ENCODE data around the gene MCF2L2. TPM values are rescaled to one million over a fixed set of nuclear protein-coding genes. Genes with fewer than 3 reads are reported as not detected.
A peak's percentile ranks its signal among the peaks of the same experiment; 100 is the strongest.

Gene MCF2L2
- total RNA-seq, 1 donor from 2014 or later = 0.62 TPM

DNA sequence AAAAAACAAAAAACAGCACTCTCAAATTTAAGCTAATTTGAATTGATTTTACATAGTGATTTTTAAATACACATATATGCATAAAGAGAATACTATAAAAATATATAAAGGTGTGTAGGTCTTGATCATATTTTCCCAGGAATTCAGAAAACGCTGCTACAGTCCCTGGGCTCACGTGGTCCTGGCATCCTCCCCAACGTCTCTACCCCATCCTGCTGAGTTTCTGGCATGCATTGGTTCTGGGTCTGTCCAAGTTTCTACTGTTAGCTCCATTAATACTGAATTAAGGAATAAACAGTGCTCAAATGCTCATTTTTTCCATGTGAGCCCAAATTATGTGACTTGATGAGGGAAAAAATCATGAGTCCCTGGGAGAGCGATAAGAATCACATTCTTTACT, 233.2 kb downstream of the MCF2L2 start:
- intact Hi-C loops (cut with DNase I) = no loop called here
- no peaks in the 10 kb centered on the region for H3K9me3 ChIP-seq

DNA sequence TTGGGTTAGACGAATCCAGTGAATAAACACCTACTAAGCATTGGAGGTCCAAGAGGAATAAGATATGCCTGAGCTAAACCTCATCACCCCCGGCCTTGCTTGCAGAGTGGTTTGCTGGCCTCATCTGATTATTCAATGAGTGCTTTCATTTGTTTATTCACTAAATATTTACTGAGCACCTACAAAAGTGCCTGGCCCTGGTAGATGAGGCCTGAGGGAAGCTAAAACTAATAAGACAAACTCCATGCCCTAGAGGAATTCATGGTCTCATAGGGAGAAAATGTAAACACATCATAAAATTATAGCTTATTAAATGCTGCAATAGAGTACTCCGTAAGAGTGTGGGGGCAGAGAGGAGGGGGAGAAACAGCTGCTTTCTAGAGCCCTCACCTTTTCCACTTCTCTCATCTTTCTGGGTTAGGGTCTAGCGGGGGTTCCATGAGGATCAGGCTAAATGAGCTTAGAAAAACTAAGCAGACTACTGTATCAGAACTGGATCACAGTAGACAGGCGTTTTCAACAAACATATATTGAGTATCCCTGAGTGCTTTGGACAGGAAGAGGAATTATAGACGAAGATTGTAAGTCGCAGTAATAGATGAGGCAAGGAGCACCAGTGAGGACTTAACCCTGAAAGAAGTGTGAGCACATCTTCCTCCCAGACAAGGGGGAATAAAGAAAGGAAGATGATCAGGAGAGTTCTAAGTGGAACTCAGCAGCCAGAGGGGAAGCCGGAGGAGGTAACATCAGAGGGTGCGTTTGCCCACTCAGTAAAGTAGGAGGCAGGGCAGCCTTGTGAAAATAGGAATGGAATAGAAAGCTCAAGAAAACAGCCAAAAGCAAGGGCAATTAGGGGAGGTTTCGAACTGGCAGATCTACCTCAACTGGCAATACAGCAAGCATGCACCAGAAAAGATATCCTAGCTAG, 234.4 kb downstream of the MCF2L2 start:
- ATAC-seq = peak in 1 of 2 donors; percentile 55
- H3K27me3 ChIP-seq (ENCODE audit: low read depth) = no peaks in the 10 kb centered on the region
- intact Hi-C loops (cut with DNase I) = no loop called here
- no peak overlapping the region for H3K4me3 ChIP-seq
- H3K27ac ChIP-seq = no peak overlapping the region
- H3K4me1 ChIP-seq = no peaks in the 10 kb centered on the region
- DNase-seq = no peak
- no peaks in the 10 kb centered on the region for H3K36me3 ChIP-seq
- H3K9me3 ChIP-seq = no peaks in the 10 kb centered on the region
- TF ChIP-seq, protein P1, sequence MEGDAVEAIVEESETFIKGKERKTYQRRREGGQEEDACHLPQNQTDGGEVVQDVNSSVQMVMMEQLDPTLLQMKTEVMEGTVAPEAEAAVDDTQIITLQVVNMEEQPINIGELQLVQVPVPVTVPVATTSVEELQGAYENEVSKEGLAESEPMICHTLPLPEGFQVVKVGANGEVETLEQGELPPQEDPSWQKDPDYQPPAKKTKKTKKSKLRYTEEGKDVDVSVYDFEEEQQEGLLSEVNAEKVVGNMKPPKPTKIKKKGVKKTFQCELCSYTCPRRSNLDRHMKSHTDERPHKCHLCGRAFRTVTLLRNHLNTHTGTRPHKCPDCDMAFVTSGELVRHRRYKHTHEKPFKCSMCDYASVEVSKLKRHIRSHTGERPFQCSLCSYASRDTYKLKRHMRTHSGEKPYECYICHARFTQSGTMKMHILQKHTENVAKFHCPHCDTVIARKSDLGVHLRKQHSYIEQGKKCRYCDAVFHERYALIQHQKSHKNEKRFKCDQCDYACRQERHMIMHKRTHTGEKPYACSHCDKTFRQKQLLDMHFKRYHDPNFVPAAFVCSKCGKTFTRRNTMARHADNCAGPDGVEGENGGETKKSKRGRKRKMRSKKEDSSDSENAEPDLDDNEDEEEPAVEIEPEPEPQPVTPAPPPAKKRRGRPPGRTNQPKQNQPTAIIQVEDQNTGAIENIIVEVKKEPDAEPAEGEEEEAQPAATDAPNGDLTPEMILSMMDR (IDR thresholded peaks at IDR 0.05) = no peak

More for the DNA sequence above, 233.2 kb downstream of the MCF2L2 start:
- ATAC-seq = no peak
- no peaks in the 10 kb centered on the region for H3K27me3 ChIP-seq (ENCODE audit: low read depth)
- H3K4me3 ChIP-seq = no peak overlapping the region
- DNase-seq = no peak
- TF ChIP-seq, protein P1 (IDR thresholded peaks at IDR 0.05) = no peak
- H3K36me3 ChIP-seq = no peaks in the 10 kb centered on the region
- no peaks in the 10 kb centered on the region for H3K4me1 ChIP-seq
- no peak overlapping the region for H3K27ac ChIP-seq

DNA sequence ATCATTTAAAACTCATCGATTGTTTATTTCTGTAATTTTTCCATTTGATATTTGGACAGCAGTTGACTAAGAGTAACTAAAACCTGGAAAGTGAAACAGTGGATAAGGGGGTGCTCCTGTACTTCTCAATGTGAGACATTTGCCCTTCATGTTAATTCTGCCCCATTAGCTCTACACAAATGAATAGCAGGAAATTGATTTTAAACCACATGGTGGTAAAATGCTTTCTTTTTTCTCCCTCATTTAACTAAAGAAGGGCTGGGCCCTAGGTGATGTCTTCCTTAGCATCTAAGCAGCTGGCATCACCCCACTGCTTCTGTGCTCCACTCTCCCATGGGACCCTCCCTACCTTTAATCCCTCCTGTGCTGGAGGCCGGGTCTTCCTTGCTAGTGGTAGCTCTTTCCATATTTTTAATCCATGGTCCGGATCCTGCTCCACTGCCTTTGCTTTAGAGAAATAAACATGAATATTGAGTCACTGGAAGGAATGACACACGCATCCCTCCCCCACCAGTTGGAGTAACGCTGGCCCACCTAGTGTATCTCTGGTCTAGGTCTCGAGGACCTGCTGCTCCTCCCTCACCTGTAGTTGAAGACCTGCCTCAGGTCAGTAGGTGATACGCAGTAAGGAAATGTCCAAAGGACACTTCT, 235.6 kb downstream of the MCF2L2 start:
- no peak overlapping the region for H3K4me3 ChIP-seq
- no peak for ATAC-seq

DNA sequence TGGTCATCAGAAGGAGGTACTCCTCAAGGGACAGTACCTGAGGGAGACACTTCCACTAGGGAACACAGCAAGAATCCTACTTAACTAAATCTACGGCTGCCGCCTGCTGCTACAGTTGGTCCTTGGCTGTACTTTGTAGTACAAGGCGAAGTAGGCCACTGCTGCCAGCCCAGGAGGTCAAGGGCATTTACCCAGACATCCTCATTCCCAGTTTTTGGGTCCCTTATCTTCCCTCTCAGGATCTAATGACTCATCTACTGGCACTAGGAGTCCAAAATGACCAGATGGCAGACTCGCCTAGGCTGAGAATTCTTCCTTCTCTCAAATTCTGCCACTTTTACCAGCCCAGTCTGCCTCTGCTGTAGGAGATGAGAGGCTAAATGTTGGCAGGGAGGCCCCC, 238.8 kb downstream of the MCF2L2 start:
- no peak for DNase-seq
- intact Hi-C loops (cut with DNase I) = loop anchor here (5.0 kb wide), 1 partner anchor 193 kb away; no protein-coding TSS in a partner anchor
- ATAC-seq = no peak
- no peaks in the 10 kb centered on the region for H3K27me3 ChIP-seq (ENCODE audit: low read depth)
- TF ChIP-seq, protein P1 (IDR thresholded peaks at IDR 0.05) = no peak
- no peaks in the 10 kb centered on the region for H3K36me3 ChIP-seq
- no peaks in the 10 kb centered on the region for H3K9me3 ChIP-seq
- no peak overlapping the region for H3K27ac ChIP-seq
- no peak overlapping the region for H3K4me3 ChIP-seq
- H3K4me1 ChIP-seq = peaks cover 16% of the 10 kb centered on the region

More for the DNA sequence above, 235.6 kb downstream of the MCF2L2 start:
- no peaks in the 10 kb centered on the region for H3K27me3 ChIP-seq (ENCODE audit: low read depth)
- no peak overlapping the region for H3K27ac ChIP-seq
- no peaks in the 10 kb centered on the region for H3K9me3 ChIP-seq
- intact Hi-C loops (cut with DNase I) = no loop called here
- H3K36me3 ChIP-seq = no peaks in the 10 kb centered on the region
- TF ChIP-seq, protein P1 (IDR thresholded peaks at IDR 0.05) = no peak
- no peaks in the 10 kb centered on the region for H3K4me1 ChIP-seq
- DNase-seq = no peak

DNA sequence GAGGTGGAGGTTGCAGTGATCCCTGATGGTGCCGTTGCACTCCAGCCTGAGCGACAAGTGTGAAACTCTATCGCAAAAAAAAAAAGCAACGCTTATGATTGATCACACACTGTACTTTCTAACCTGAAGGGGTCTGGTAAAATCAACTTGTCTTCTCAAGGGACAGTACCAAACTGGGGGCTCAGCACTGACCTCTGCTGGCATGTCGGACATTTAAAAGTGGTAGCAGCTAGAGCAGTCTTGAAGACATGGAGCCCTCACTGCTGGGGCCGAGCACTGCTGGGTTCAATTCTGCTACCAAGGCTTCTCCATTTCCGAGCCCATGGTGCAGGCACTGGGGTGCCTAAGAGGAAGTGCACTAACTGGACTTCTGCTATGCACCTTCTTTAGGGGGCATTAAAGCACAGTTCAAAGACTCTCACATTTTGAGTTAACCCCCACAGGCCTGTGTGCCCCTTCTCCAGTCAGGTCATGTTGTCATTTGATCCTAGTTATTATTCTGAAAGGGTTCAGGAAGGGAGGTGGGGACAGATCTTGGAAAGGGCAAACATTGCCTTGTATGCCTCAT, 239.4 kb downstream of the MCF2L2 start:
- H3K4me3 ChIP-seq = no peak overlapping the region
- ATAC-seq = peak; percentile 55 to 61
- intact Hi-C loops (cut with DNase I) = loop anchor here (5.0 kb wide), 1 partner anchor 193 kb away; no protein-coding TSS in a partner anchor
- H3K36me3 ChIP-seq = no peaks in the 10 kb centered on the region
- DNase-seq = peak; percentile 64
- no peaks in the 10 kb centered on the region for H3K27me3 ChIP-seq (ENCODE audit: low read depth)
- TF ChIP-seq, protein P1 (IDR thresholded peaks at IDR 0.05) = peak; percentile 43
- no peak overlapping the region for H3K27ac ChIP-seq
- peaks cover 16% of the 10 kb centered on the region for H3K4me1 ChIP-seq
- no peaks in the 10 kb centered on the region for H3K9me3 ChIP-seq
